OCI-LY3 (cell line): Measurements from ENCODE around the gene TLE5.

Source experiments
- H2AFZ ChIP-seq: fragments of 200-600, 300-600 bp; shearing (Covaris generic); 2 replicates; pipeline ENCODE4 v1.6.0; 2014; ENCODE audit warnings: antibody characterized with exemption, low read depth, low read length
- H3K27ac ChIP-seq: fragments of 200-600, 300-600 bp; sonication (generic); 2 replicates; pipeline ENCODE4 v1.5.1; 2014; ENCODE audit warnings: mild to moderate bottlenecking, low read length, moderate library complexity, mixed read lengths
- H3K27me3 ChIP-seq: fragments of 200-600, 300-600 bp; sonication (generic); 2 replicates; pipeline ENCODE4 v1.6.1; 2014; ENCODE audit warnings: low read depth, low read length, mixed read lengths
- H3K36me3 ChIP-seq: fragments of 200-600, 300-600 bp; sonication (generic); replicated peaks from 2 replicates; pipeline ENCODE3; 2014; ENCODE audit warnings: low read depth, low read length, mixed read lengths
- H3K4me1 ChIP-seq: fragments of 300-600, 200-600 bp; sonication (generic); 2 replicates; pipeline ENCODE4 v1.6.1; 2014; ENCODE audit warnings: low read length, mixed read lengths
- H3K4me2 ChIP-seq: fragments of 200-600, 300-600 bp; sonication (generic); 2 replicates; pipeline ENCODE4 v1.6.1; 2014; ENCODE audit warnings: low read length, mixed read lengths
- H3K4me3 ChIP-seq: fragments of 300-600, 200-600 bp; sonication (generic); 2 replicates; pipeline ENCODE4 v1.5.1; 2014; ENCODE audit warnings: antibody characterized with exemption, mild to moderate bottlenecking, low read length, moderate library complexity
- H3K79me2 ChIP-seq: fragments of 300-600, 200-600 bp; shearing (Covaris generic); 2 replicates; pipeline ENCODE4 v1.6.1; 2014; ENCODE audit warnings: mild to moderate bottlenecking, low read length, mixed read lengths
- H3K9ac ChIP-seq: fragments of 300-600, 200-600 bp; shearing (Covaris generic); 2 replicates; pipeline ENCODE4 v1.6.0; 2014; ENCODE audit warnings: mild to moderate bottlenecking, low read length, moderate library complexity
- H3K9me3 ChIP-seq: fragments of 200-600, 300-600 bp; shearing (Covaris generic); 2 replicates; pipeline ENCODE4 v1.6.1; 2014; ENCODE audit warnings: low read length, mixed read lengths; ENCODE audit not compliant: insufficient read depth
- H4K20me1 ChIP-seq: fragments of 200-600, 300-600 bp; sonication (generic); 2 replicates; pipeline ENCODE4 v1.6.1; 2016; ENCODE audit warnings: low read length, mixed read lengths; ENCODE audit not compliant: insufficient read depth
- EZH2phosphoT487 ChIP-seq: fragments of 200-600 bp; shearing (Covaris generic); IDR thresholded peaks from 2 replicates; pipeline ENCODE4 v1.6.1; 2018; ENCODE audit warnings: antibody characterized with exemption, mixed run types, low read depth
- TF ChIP-seq, protein P1 (sequence below): fragments of 200-600, 300-600 bp; sonication (generic); IDR thresholded peaks from 2 replicates; pipeline ENCODE4 v1.5.1; 2014; ENCODE audit warnings: antibody characterized with exemption, low read length, low read depth

Gene TLE5

DNA sequence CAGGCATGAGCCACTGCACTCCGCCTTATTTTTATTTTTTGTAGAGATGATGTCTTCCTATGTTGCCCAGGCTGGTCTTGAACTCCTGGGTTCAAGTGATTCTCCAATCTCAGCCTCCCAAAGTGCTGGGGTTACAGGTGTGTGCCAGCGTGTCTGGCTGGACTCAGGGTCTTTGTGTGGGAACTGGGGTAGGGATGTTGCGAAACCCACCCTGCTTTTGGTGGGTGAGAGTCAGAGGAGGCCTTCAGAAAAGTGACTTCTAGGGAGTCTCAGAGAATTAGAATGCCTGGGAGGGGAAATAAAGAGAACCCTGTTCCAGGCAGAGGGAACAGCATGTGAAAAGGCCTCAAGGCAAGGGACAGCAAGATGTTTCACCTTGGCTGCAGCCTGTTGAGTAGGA, 13.2 kb downstream of the TLE5 start:
- Histone ChIP-seq H2AFZ (no peak overlapping the region), H3K9ac (no peak overlapping the region), H3K36me3 (peaks cover 9% of the 10 kb centered on the region), H3K4me3 (no peak overlapping the region), H4K20me1 (0 out of 2 replicates have a peak, but pooled peaks cover under 1% of the 10 kb centered on the region), H3K4me1 (no peaks in the 10 kb centered on the region), H3K79me2 (no peaks in the 10 kb centered on the region), H3K4me2 (no peak overlapping the region), H3K27ac (no peak overlapping the region), H3K9me3 (no peaks in the 10 kb centered on the region), H3K27me3 (0 out of 2 replicates have a peak, but pooled peaks cover 6% of the 10 kb centered on the region)
- TF ChIP-seq, protein P1, sequence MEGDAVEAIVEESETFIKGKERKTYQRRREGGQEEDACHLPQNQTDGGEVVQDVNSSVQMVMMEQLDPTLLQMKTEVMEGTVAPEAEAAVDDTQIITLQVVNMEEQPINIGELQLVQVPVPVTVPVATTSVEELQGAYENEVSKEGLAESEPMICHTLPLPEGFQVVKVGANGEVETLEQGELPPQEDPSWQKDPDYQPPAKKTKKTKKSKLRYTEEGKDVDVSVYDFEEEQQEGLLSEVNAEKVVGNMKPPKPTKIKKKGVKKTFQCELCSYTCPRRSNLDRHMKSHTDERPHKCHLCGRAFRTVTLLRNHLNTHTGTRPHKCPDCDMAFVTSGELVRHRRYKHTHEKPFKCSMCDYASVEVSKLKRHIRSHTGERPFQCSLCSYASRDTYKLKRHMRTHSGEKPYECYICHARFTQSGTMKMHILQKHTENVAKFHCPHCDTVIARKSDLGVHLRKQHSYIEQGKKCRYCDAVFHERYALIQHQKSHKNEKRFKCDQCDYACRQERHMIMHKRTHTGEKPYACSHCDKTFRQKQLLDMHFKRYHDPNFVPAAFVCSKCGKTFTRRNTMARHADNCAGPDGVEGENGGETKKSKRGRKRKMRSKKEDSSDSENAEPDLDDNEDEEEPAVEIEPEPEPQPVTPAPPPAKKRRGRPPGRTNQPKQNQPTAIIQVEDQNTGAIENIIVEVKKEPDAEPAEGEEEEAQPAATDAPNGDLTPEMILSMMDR: no peak
- TF ChIP-seq EZH2phosphoT487: no peak

DNA sequence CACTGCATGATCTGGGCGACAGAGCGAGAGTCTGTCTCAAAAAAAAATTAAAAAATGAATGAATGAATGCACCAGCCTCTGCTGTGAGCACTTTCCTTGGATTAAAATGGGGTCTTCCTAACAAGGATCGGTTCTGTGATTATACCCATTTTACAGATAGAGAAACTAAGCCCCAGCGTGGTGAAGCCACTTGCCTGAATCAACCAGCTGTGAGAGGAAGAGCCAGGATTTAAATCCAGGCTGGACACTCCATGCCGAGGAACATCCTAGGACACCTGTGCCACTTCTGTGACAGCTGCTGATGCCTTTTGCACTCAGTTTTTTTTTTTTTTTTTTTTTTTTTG, 14.1 kb downstream of the TLE5 start:
- Histone ChIP-seq H3K9me3 (no peaks in the 10 kb centered on the region), H3K79me2 (no peaks in the 10 kb centered on the region), H3K4me3 (no peak overlapping the region), H3K27me3 (0 out of 2 replicates have a peak, but pooled peaks cover 6% of the 10 kb centered on the region), H3K4me2 (no peak overlapping the region), H3K36me3 (peaks cover 6% of the 10 kb centered on the region), H4K20me1 (no peaks in the 10 kb centered on the region), H3K27ac (no peak overlapping the region), H3K9ac (no peak overlapping the region), H2AFZ (no peak overlapping the region), H3K4me1 (no peaks in the 10 kb centered on the region)
- TF ChIP-seq EZH2phosphoT487: no peak
- TF ChIP-seq, protein P1: no peak

DNA sequence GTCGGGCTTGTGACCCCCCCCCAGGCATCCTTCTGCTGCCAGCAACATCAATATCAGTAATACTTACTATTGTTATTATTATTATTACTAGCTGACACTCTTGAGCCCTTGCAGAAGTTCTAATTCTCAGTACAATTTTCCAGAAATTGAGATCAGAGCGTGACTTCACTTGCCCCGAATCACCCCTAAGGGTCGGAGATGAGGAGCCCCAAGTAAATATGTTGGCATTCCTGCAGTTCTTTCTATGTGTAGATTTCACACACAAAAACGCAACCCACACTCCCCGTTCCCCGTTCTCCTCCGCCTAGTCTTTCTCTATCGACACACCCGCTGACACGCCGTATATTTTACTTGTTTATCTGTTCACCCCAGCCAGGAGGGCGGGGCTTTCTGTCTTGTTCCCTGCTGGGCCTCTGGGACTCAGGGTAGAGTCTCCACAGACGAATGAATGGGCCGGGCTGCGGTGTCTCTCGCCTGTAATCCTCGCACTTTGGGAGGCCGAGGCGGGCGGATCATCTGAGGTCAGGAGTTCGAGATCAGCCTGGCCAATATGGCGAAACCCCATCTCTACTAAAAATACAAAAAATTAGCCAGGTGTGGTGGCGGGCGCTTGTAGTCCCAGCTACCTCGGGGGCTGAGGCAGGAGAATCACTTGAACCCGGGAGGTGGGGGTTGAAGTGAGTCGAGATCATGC, 14.7 kb downstream of the TLE5 start:
- no peak overlapping the region for H3K9ac ChIP-seq
- H3K4me1 ChIP-seq: no peaks in the 10 kb centered on the region
- no peaks in the 10 kb centered on the region for H4K20me1 ChIP-seq
- peaks cover 4% of the 10 kb centered on the region for H3K36me3 ChIP-seq
- TF ChIP-seq, protein P1: no peak
- no peak for TF ChIP-seq EZH2phosphoT487
- no peak overlapping the region for H3K4me2 ChIP-seq
- no peak overlapping the region for H3K4me3 ChIP-seq
- H2AFZ ChIP-seq: no peak overlapping the region
- H3K27ac ChIP-seq: no peak overlapping the region
- H3K27me3 ChIP-seq: 0 out of 2 replicates have a peak, but pooled peaks cover 6% of the 10 kb centered on the region
- no peaks in the 10 kb centered on the region for H3K9me3 ChIP-seq
- H3K79me2 ChIP-seq: no peaks in the 10 kb centered on the region

DNA sequence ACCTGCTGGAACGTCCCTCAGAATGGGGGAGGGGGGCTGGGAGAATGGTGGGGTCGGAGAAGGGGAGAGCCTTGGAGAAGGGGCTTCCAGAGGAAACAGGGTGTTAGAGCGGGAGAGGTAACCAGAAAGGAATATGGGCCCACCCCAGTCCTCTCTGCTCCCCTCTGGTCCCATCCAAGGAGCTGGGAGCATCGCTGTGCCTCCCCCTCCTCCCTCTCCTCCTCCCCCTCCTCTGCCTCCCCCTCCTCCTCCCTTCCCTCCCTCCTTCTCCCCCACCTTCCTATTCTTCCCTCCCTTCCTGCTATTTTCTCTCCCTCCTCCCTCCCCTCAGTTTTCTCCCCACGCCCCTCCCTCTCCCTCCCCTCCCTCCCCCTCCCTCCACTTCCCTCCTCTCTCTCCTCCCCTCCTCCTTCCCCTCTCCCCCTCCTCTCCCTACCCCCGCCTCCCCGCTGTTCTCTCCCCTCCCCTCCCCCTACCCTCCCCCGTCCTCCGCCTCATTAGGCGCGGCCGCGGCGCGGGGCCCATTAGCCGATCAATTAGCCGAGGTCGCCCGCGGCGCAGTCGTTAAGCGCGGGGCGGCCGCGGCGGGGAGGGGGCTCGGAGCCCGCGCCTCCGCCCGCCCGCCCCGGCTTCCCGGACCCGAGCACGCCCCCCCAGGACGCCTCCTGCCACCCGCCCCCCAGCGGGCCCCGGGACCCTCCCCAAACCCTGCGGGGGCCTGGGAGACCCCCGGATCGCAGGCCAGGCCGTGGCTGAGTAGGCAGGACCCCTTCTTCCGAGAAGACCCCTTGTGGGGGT, 15.4 kb downstream of the TLE5 start:
- no peak for TF ChIP-seq EZH2phosphoT487
- TF ChIP-seq, protein P1: no peak
- H3K27ac ChIP-seq: no peak overlapping the region
- 0 out of 2 replicates have a peak, but pooled peaks cover 6% of the 10 kb centered on the region for H3K27me3 ChIP-seq
- H3K4me3 ChIP-seq: no peak overlapping the region
- no peak overlapping the region for H3K9ac ChIP-seq
- H3K36me3 ChIP-seq: no peaks in the 10 kb centered on the region
- H3K9me3 ChIP-seq: no peaks in the 10 kb centered on the region
- H3K79me2 ChIP-seq: no peaks in the 10 kb centered on the region
- H2AFZ ChIP-seq: no peak overlapping the region
- no peak overlapping the region for H3K4me2 ChIP-seq
- H4K20me1 ChIP-seq: no peaks in the 10 kb centered on the region
- H3K4me1 ChIP-seq: no peaks in the 10 kb centered on the region
